GM12892 (cell line): ENCODE results near the gene RXYLT1.

Experiments used
- DNase-seq: peaks from one replicate; pipeline ENCODE4 v3.0.0; 2011; ENCODE audit not compliant: insufficient read length
- FAIRE-seq: peaks from 2 replicates; lab custom pipeline; 2011; peaks lifted over from hg19 to GRCh38; lab: Jason Lieb, UNC
- POLR2A ChIP-seq: IDR thresholded peaks from 2 replicates; pipeline ENCODE4 v1.6.1; 2011; ENCODE audit warnings: low read depth, low read length, control low read depth
- POLR2AphosphoS5 ChIP-seq: IDR thresholded peaks from 2 replicates; pipeline ENCODE4 v1.6.1; 2011; ENCODE audit warnings: low read depth, low read length, control low read depth
- TAF1 ChIP-seq: IDR thresholded peaks from 2 replicates; pipeline ENCODE4 v1.6.1; 2011; ENCODE audit warnings: low read depth, mild to moderate bottlenecking, control low read depth, low read length, borderline replicate concordance

Gene RXYLT1

GRCh38 chr12:63805704-63806672, 26.3 kb downstream of the RXYLT1 start:
- FAIRE-seq (no peak), DNase-seq (no peak)
- TF ChIP-seq TAF1: no peak
- TF ChIP-seq POLR2AphosphoS5: no peak
- TF ChIP-seq POLR2A: no peak

DNA sequence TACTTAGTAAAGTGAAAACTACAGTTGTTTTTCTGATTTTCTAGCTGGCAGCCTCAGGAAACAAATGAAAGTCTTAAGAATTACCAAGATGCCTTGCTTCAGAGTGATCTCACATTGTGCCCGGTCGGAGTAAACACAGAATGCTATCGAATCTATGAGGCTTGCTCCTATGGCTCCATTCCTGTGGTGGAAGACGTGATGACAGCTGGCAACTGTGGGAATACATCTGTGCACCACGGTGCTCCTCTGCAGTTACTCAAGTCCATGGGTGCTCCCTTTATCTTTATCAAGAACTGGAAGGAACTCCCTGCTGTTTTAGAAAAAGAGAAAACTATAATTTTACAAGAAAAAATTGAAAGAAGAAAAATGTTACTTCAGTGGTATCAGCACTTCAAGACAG, 28.9 kb downstream of the RXYLT1 start:
- FAIRE-seq (no peak), DNase-seq (no peak)
- TF ChIP-seq POLR2AphosphoS5 (no peak), TAF1 (no peak), POLR2A (no peak)

- TF ChIP-seq POLR2AphosphoS5 (no peak), TAF1 (no peak), POLR2A (no peak)
- DNase-seq (no peak), FAIRE-seq (no peak)
These were observed 29.9 kb downstream of the RXYLT1 start for GRCh38 chr12:63809566-63809965.

DNA sequence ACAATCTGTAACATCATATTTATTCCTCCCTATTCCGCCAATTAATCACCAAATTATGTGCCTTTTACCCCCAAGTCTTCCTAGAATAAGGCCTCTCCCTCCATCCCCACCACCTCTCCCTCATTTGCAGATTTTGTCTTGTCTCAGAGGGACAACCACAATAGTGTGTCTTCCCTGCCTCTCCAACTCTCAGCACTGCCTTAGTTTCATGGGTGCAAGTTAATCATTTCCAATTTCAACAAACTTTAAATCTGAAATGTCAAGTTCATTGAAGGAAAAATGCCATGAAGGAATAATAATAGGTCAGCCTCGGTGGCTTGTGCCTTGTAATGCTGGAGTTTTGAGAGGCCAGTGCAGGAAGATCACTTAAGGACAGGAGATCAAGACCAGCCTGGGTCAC, 31.6 kb downstream of the RXYLT1 start:
- TF ChIP-seq POLR2AphosphoS5 (no peak), TAF1 (no peak), POLR2A (no peak)
- FAIRE-seq: no peak
- DNase-seq: no peak

- FAIRE-seq (no peak), DNase-seq (no peak)
- TF ChIP-seq POLR2A (no peak), POLR2AphosphoS5 (no peak), TAF1 (no peak)
These were observed 32.0 kb downstream of the RXYLT1 start for GRCh38 chr12:63811755-63812154.

DNA sequence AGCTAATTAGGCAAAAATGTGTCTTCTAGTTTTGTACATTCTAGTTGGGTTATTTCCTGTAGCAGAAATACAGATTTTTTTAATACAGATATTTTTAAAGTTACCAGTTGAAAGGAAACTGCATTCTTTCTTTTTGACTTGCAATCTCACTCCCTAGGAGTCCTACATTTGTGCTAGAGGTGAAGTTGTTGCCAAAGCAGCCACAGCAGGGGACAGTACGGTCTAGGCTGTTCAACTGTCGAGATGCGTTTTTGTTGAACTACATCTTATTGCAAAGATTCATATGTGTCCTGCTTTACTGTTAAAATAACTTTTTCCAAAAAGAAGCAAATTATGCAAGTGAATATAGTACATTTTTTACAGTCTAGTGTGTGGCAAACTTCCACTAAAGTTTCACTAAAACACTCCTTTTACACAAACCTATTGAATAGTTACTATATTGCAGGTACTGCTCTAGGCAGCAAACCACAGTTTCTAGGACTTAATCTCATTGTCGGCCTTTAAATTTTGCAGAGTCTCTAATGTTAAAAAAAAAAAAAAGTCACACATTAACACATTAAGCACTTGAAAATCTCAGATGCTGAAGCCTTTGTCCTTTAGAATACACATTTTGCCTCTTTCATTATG, 34.5 kb downstream of the RXYLT1 start:
- TF ChIP-seq POLR2A (no peak), POLR2AphosphoS5 (no peak), TAF1 (no peak)
- FAIRE-seq (no peak), DNase-seq (no peak)

DNA sequence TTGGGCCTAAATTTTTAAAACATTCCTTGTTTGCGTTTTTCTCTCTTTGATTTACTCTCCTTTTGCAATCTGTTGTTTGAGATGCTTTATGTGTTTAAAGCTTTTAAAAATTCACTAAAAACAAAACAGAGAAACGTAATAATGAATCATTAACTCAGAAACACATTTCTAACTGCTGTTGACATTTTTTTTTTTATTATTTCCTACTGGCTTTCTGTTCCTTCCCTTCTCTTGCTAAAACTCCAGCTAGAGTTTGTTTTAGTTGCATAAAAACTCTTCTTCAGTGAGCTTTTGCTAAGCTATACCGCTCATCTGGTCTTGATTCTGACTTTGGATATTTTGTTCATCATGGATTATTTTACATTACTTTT, 35.8 kb downstream of the RXYLT1 start:
- DNase-seq (no peak), FAIRE-seq (no peak)
- TF ChIP-seq POLR2AphosphoS5 (no peak), POLR2A (no peak), TAF1 (no peak)

GRCh38 chr12:63816031-63816430, 36.3 kb downstream of the RXYLT1 start:
- TF ChIP-seq POLR2A (no peak), TAF1 (no peak), POLR2AphosphoS5 (no peak)
- DNase-seq (no peak), FAIRE-seq (no peak)

DNA sequence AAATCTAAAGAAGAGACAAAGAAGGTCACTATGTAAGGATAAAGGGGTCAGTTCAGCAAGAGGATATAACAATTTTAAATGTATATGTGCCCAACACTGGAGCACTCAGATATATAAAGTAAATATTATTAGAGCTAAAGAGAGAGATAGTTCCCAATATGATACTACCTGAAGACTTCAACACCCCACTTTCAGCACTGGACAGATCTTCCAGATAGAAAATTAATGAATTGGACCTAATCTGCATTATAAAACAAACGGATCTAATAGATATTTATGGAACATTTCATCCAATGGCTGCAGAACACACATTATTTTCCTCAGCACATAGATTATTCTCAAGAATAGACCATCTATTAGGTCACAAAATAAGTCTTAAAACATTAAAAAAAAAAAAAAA, 40.7 kb downstream of the RXYLT1 start:
- DNase-seq (no peak), FAIRE-seq (no peak)
- TF ChIP-seq POLR2A (no peak), POLR2AphosphoS5 (no peak), TAF1 (no peak)

DNA sequence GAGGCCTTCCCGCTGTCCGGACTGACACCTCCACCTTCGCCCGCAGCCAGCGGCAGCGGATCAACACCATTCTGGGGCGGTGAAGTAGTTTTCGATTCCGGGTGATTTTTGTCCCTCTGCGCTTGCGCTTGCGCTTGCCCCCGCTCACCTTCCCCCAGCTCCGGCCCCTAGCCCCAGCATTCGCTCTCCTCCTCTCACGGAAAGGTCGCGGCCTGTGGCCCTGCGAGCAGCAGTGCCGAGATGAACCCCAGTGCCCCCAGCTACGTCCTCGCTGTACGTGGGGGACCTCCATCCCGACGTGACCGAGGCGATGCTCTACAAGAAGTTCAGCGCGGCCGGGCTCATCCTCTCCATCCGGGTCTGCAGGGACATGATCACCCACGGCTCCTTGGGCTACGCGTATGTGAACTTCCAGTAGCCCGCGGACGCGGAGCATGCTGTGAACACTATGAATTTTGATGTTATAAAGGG, 42.1 kb downstream of the RXYLT1 start:
- FAIRE-seq: no peak
- TF ChIP-seq POLR2A: no peak
- TF ChIP-seq TAF1: no peak
- no peak for TF ChIP-seq POLR2AphosphoS5
- no peak for DNase-seq

DNA sequence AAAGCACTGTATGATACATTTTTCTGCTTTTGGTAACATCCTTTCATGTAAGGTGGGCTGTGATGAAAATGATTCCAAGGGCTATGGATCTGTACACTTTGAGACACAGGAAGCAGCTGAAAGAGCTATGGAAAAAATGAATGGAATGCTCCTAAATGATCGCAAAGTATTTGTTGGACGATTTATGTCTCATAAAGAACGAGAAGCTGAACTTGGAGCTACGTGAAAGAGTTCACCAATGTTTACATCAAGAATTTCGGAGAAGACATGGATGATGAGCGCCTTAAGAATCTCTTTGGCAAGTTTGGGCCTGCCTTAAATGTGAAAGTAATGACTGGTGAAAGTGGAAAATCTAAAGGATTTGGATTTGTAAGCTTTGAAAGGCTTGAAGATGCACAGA, 42.6 kb downstream of the RXYLT1 start:
- no peak for TF ChIP-seq POLR2AphosphoS5
- no peak for TF ChIP-seq TAF1
- no peak for TF ChIP-seq POLR2A
- DNase-seq (no peak), FAIRE-seq (no peak)

DNA sequence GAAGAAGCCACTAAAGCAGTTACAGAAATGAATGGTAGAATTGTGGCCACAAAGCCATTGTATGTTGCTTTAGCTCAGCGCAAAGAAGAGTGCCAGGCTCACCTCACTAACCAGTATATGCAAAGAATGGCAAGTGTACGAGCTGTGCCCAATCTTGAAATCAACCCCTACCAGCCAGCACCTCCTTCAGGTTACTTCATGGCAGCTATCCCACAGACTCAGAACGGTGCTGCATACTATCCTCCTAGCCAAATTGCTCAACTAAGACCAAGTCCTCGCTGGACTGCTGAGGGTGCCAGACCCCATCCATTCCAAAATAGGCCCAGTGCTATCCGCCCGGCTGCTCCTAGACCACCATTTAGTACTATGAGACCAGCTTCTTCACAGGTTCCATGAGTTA, 43.3 kb downstream of the RXYLT1 start:
- DNase-seq (no peak), FAIRE-seq (no peak)
- no peak for TF ChIP-seq POLR2AphosphoS5
- TF ChIP-seq TAF1: no peak
- TF ChIP-seq POLR2A: no peak
